Measurements from ENCODE around the gene ERCC6L2.

- TF ChIP-seq YY1 (IDR thresholded peaks at IDR 0.05; ENCODE audit: extremely low read depth, insufficient replicate concordance, low read depth, low read length) (no peak), EZH2phosphoT487 (IDR thresholded peaks at IDR 0.05; ENCODE audit: borderline replicate concordance) (no peak)
Measured at GRCh38 chr9:95877984-95878383, 2.5 kb downstream of the ERCC6L2 start.
